H9 (cell line): ENCODE measurements around the gene TAS2R1. TPM values are rescaled to one million over a fixed set of nuclear protein-coding genes. Genes with fewer than 3 reads are reported as not detected.
"Not testable (repeated sequence)": the region's sequence is repeated elsewhere in the genome, so short reads cannot be mapped to it uniquely, and the experiment has no call there.

Source experiments
- DNase-seq: peaks from one replicate; pipeline ENCODE4 v3.0.0-alpha.2; 2017
- H2AFZ ChIP-seq: one replicate; pipeline ENCODE4 v1.6.1; 2013; ENCODE audit warnings: mild to moderate bottlenecking, low read length, control low read depth, moderate library complexity
- H2AK5ac ChIP-seq: 2 replicates; pipeline ENCODE4 v1.6.1; 2013; ENCODE audit warnings: low read length, control low read depth, mixed read lengths; ENCODE audit not compliant: insufficient read length
- H2BK120ac ChIP-seq: one replicate; pipeline ENCODE4 v1.6.1; 2013; ENCODE audit warnings: low read depth, mild to moderate bottlenecking, low read length, control low read depth, inconsistent platforms; ENCODE audit not compliant: poor library complexity, severe bottlenecking
- H2BK12ac ChIP-seq: 2 replicates; pipeline ENCODE4 v1.6.1; 2013; ENCODE audit warnings: low read length, control low read depth, mixed read lengths, low read depth; ENCODE audit not compliant: insufficient read length
- H2BK15ac ChIP-seq: 2 replicates; pipeline ENCODE4 v1.6.1; 2013; ENCODE audit warnings: low read depth, low read length, control low read depth
- H2BK20ac ChIP-seq: one replicate; pipeline ENCODE4 v1.6.1; 2013; ENCODE audit warnings: low read depth, mild to moderate bottlenecking, low read length, control low read depth, inconsistent platforms; ENCODE audit not compliant: poor library complexity, severe bottlenecking
- H2BK5ac ChIP-seq: 2 replicates; pipeline ENCODE4 v1.6.1; 2013; ENCODE audit warnings: low read length, control low read depth, mixed read lengths; ENCODE audit not compliant: insufficient read length
- H3K14ac ChIP-seq: 2 replicates; pipeline ENCODE4 v1.6.1; 2013; ENCODE audit warnings: low read length, control low read depth; ENCODE audit not compliant: insufficient read depth
- H3K18ac ChIP-seq: 2 replicates; pipeline ENCODE4 v1.6.1; 2013; ENCODE audit warnings: low read depth, mild to moderate bottlenecking, mixed read lengths, low read length, control low read depth; ENCODE audit not compliant: insufficient read length
- H3K23ac ChIP-seq: 2 replicates; pipeline ENCODE4 v1.6.1; 2013; ENCODE audit warnings: low read length, control low read depth, mixed read lengths, low read depth; ENCODE audit not compliant: insufficient read length
- H3K23me2 ChIP-seq: 2 replicates; pipeline ENCODE4 v1.6.1; 2013; ENCODE audit warnings: low read depth, mild to moderate bottlenecking, mixed read lengths, low read length, control low read depth; ENCODE audit not compliant: insufficient read length, poor library complexity, severe bottlenecking
- H3K27ac ChIP-seq: 2 replicates; pipeline ENCODE4 v1.5.1; 2013; ENCODE audit warnings: low read length, control low read depth, mixed read lengths, low read depth; ENCODE audit not compliant: insufficient read length
- H3K27me3 ChIP-seq: 2 replicates; pipeline ENCODE4 v1.6.1; 2013; ENCODE audit warnings: low read length, control low read depth, inconsistent platforms; ENCODE audit not compliant: insufficient read depth
- H3K4ac ChIP-seq: 2 replicates; pipeline ENCODE4 v1.6.1; 2013; ENCODE audit warnings: low read depth, mild to moderate bottlenecking, control low read depth, inconsistent platforms, low read length, moderate library complexity
- H3K4me1 ChIP-seq: 2 replicates; pipeline ENCODE4 v1.6.1; 2013; ENCODE audit warnings: low read length, control low read depth, inconsistent platforms; ENCODE audit not compliant: insufficient read depth
- H3K4me2 ChIP-seq: 2 replicates; pipeline ENCODE4 v1.6.1; 2013; ENCODE audit warnings: low read length, control low read depth, mixed read lengths; ENCODE audit not compliant: insufficient read length, insufficient read depth
- H3K56ac ChIP-seq: 2 replicates; pipeline ENCODE4 v1.6.1; 2013; ENCODE audit warnings: low read depth, mild to moderate bottlenecking, mixed read lengths, low read length, control low read depth; ENCODE audit not compliant: insufficient read length
- H3K79me1 ChIP-seq: 2 replicates; pipeline ENCODE4 v1.6.1; 2013; ENCODE audit warnings: low read depth, mild to moderate bottlenecking, moderate library complexity, low read length, control low read depth, inconsistent platforms; ENCODE audit not compliant: insufficient read depth, poor library complexity, severe bottlenecking
- H3K79me2 ChIP-seq: 2 replicates; pipeline ENCODE4 v1.6.1; 2013; ENCODE audit warnings: low read length, control low read depth, inconsistent platforms; ENCODE audit not compliant: insufficient read depth
- H3K9ac ChIP-seq: 2 replicates; pipeline ENCODE4 v1.6.1; 2013; ENCODE audit warnings: low read length, control low read depth, mixed read lengths; ENCODE audit not compliant: insufficient read length; ENCODE audit errors: extremely low read depth
- H3K9me3 ChIP-seq: one replicate; pipeline ENCODE4 v1.6.1; 2013; ENCODE audit warnings: low read depth, low read length, inconsistent platforms; ENCODE audit not compliant: control insufficient read depth
- H3T11ph ChIP-seq: one replicate; pipeline ENCODE4 v1.6.1; 2013; ENCODE audit warnings: mild to moderate bottlenecking, low read length, control low read depth, inconsistent platforms
- H4K20me1 ChIP-seq: one replicate; pipeline ENCODE4 v1.6.1; 2013; ENCODE audit not compliant: control insufficient read depth, insufficient read length, insufficient read depth
- H4K5ac ChIP-seq: 2 replicates; pipeline ENCODE4 v1.6.1; 2013; ENCODE audit warnings: low read depth, mild to moderate bottlenecking, mixed read lengths, low read length, control low read depth; ENCODE audit not compliant: insufficient read length
- H4K8ac ChIP-seq: replicated peaks from 2 replicates; pipeline ENCODE4 v1.6.1; 2013; ENCODE audit warnings: low read length, control low read depth, mixed read lengths, low read depth; ENCODE audit not compliant: insufficient read length
- H4K91ac ChIP-seq: 2 replicates; pipeline ENCODE4 v1.6.1; 2013; ENCODE audit warnings: low read depth, mild to moderate bottlenecking, moderate library complexity, mixed read lengths, low read length, control low read depth; ENCODE audit not compliant: insufficient read length
- H3K27ac Mint-ChIP-seq, 3 experiments: 2 replicates in 2 of 3; 3 replicates in 1 of 3; pipeline ENCODE4 v1.8.0; 2020 to 2021; ENCODE audit warnings: mixed read lengths in 3 of 3, mild to moderate bottlenecking in 1 of 3, moderate library complexity in 1 of 3
- H3K27me3 Mint-ChIP-seq: 2 replicates; pipeline ENCODE4 v1.8.0; 2021; ENCODE audit warnings: low read depth, mild to moderate bottlenecking, moderate library complexity, mixed read lengths
- H3K36me3 Mint-ChIP-seq, 3 experiments: 2 replicates in 2 of 3; 3 replicates in 1 of 3; pipeline ENCODE4 v1.8.0; 2020 to 2021; ENCODE audit warnings: low read depth in 3 of 3, mixed read lengths in 3 of 3; ENCODE audit not compliant: insufficient read depth in 1 of 3
- H3K4me1 Mint-ChIP-seq, 2 experiments: 2 replicates each; pipeline ENCODE4 v1.8.0; 2020; ENCODE audit warnings: mixed read lengths in 2 of 2
- H3K4me3 Mint-ChIP-seq, 2 experiments: 2 replicates in 1 of 2; 3 replicates in 1 of 2; pipeline ENCODE4 v1.8.0; 2020 to 2021; ENCODE audit warnings: mild to moderate bottlenecking in 2 of 2, mixed read lengths in 2 of 2, moderate library complexity in 1 of 2
- H3K9me3 Mint-ChIP-seq, 2 experiments: 2 replicates in 1 of 2; 3 replicates in 1 of 2; pipeline ENCODE4 v1.8.0; 2020; ENCODE audit warnings: mild to moderate bottlenecking in 2 of 2, mixed read lengths in 2 of 2, moderate library complexity in 1 of 2
- WGBS: extraction: QIAGEN DNeasy Blood & Tissue Kit; methylation state at CpG from one replicate; pipeline ENCODE4 v1.1.7; 2013; ENCODE audit warnings: missing lambda C conversion rate, low lambda C conversion rate, mixed read lengths; ENCODE audit not compliant: insufficient read length; ENCODE audit errors: extremely low coverage; 5-methylcytosine and 5-hydroxymethylcytosine counted together
- total RNA-seq: library from RNA; stranded (reverse); gene quantifications from 2 replicates; pipeline ENCODE4 v1.2.1, GENCODE V29; 2021

Gene TAS2R1
- total RNA-seq, 1 experiment from 2014 or later: not detected

GRCh38 chr5:9597322-9597721 is 32.8 kb downstream of the TAS2R1 start:
- H3T11ph ChIP-seq, H3K27me3 ChIP-seq, H3K79me2 ChIP-seq, H3K4ac ChIP-seq, H2BK15ac ChIP-seq, H2BK120ac ChIP-seq, H4K20me1 ChIP-seq, H2BK12ac ChIP-seq, H3K18ac ChIP-seq, H3K56ac ChIP-seq, H3K27ac ChIP-seq, H3K23ac ChIP-seq, H2AK5ac ChIP-seq, H3K27ac Mint-ChIP-seq, H3K79me1 ChIP-seq, H3K9me3 Mint-ChIP-seq, H3K36me3 Mint-ChIP-seq, H3K9ac ChIP-seq, H3K4me3 Mint-ChIP-seq, H4K8ac ChIP-seq, H2AFZ ChIP-seq, H3K9me3 ChIP-seq, H4K5ac ChIP-seq, DNase-seq, H2BK20ac ChIP-seq, H4K91ac ChIP-seq, H3K14ac ChIP-seq, H2BK5ac ChIP-seq, H3K27me3 Mint-ChIP-seq, H3K4me2 ChIP-seq, H3K23me2 ChIP-seq, H3K4me1 ChIP-seq: not testable (repeated sequence)
- WGBS: no CpG with 5 or more reads among the region's 7 CpGs
- H3K4me1 Mint-ChIP-seq: peaks cover 26 to 47% of the 10 kb centered on the region in 2 experiments
